HG03520 (cell line): ENCODE data around the gene TRPM2.

Experiments
- ATAC-seq: cut with Tn5 transposase; IDR thresholded peaks from one replicate; pipeline ENCODE4 v1.9.1; 2021; ENCODE audit warnings: mild to moderate bottlenecking, moderate library complexity; ENCODE audit not compliant: unreplicated experiment

TRPM2 gene

DNA sequence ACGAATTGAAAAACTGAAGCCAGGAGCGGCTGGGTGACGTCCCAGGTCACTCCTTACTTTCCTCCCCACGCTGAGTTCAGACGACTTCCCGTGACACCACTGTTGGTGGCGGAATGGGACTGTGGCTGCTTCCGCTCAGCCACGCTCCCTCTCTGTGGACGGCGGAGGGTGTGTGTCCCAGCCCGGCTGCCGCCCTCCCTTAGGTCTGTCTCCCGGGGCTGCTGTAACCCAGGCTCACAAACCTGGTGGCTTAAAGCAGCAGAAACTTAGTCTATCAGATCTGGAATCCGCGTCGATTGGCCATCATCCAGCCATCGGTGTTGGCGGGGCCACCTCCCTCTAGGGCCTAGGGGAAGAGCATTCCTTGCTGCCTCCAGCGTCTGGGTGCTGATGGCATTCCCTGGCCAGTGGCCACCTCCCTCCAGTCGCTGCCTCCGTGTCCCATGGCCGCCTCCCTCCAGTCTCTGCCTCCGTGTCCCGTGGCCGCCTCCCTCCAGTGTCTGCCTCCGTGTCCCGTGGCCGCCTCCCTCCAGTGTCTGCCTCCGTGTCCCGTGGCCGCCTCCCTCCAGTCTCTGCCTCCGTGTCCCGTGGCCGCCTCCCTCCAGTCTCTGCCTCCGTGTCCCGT is 17.5 kb downstream of the TRPM2 start:
- no peak for ATAC-seq

DNA sequence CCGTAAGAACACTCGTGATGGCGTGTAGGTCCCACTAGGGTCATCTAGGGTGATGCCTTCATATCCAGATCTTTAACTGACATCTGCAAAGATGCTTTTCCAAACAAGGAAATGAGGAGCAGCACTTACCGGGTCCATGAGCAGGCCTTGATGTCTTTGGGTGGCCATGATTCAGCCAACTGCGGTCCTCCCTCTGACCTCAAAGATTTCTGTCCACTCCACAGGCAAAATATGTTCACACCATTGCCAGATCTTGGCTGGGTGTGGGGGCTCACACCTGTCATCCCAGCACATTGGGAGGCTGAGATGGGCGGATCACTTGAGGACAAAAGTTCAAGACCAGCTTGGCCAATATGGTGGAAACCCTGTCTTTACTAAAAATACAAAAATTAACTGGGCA is 18.2 kb downstream of the TRPM2 start:
- ATAC-seq: no peak

DNA sequence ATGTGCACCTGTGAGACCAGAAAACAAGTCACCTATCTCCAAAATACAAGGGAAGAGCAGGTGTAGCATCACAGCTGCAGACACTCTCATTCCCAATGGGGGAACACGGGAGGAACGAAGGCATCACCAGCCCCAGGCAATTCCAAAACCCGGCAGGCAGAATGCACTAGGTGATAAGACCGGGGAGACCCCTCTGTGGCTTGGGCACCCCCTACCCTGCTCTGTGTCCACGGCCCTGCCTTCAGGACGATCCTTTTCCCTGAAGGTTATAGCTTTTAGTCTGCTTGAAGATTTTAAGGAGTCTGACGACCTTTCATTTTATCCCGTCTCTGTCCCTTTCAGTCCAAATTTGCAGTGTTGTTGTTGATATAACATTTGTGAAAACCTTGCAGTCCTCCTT is 19.2 kb downstream of the TRPM2 start:
- ATAC-seq: no peak

DNA sequence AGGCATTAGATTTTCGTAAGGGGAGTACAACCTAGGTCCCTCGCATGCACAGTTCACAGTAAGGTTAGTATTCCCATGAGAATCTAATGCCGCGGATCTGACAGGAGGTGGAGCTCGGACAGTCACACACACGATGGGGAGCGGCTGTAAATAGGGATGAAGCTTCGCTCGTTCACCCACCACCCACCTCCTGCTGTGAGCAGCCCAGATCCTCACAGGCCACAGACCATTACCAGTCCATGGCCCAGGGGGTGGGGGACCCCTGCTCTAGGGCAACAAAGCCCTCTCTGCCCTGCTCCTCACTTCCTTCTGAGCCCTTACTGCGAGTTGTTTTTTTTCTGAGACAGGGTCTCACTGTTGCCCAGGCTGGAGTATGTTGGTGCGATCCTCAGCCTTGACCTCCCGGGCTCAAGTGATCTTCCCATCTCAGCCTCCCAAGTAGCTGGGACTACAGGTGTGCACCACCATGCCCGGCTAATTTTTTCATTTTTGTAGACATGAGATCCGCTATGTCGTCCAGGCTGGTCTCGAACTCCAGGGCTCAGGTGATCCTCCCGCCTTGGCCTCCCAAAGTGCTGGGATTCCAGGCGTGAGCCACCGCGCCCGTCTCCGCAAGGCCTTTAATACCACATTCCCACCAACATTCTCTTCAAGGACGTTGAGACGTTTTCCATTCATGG is 21.3 kb downstream of the TRPM2 start:
- ATAC-seq: no peak

DNA sequence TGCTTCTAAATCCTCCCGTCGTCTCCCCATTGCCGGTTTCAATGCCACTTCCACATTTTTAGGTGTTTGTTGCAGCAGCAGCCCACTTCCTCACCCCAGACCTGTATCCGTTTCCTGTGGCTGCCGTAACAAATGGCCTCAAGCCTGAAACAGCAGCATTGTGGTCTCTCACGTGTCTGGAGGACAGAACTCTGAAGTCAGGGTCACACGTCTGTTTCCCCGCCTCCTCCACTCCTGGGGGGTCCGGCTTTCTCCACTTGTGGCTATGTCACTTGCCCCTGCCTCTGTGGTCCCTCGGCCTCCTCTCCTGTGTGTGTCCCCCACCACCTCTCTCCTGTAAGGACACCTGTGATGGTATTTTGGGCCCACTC is 21.8 kb downstream of the TRPM2 start:
- no peak for ATAC-seq

DNA sequence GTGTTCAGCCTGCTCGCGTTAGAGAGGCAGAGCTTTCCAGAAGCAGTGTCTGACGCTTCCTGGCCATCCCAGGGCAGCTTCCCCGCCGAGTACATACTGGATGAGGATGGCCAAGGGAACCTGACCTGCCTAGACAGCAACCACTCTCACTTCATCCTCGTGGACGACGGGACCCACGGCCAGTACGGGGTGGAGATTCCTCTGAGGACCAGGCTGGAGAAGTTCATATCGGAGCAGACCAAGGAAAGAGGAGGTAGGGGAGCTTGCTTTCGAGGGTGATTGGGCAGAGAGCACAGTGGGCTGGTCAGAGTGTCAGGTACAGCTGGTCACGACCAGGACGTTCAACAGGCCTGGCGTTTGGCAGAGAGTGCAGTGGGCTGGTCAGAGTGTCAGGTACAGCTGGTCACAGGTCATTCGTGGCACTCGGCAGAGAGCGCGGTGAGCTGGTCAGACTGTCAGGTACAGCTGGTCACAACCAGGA is 22.4 kb downstream of the TRPM2 start:
- ATAC-seq: no peak

DNA sequence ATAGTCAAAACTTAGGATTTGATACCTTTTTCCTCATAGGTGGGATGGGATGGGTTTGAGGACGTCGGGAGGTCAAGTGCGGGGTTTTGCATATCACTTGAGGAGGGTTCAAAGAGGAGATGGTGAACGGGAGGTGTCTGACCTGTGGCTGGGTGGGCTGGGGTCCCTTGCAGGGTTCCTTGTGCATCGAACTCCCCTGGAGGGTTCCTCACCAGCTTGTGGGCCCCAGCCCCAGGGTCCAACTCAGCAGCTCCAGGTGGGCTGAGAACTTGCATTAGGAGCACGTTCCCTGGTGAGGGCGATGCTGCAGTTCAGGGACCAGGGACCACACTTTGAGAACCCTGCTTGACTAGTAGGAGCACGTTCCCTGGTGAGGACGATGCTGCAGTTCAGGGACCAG is 23.2 kb downstream of the TRPM2 start:
- no peak for ATAC-seq

DNA sequence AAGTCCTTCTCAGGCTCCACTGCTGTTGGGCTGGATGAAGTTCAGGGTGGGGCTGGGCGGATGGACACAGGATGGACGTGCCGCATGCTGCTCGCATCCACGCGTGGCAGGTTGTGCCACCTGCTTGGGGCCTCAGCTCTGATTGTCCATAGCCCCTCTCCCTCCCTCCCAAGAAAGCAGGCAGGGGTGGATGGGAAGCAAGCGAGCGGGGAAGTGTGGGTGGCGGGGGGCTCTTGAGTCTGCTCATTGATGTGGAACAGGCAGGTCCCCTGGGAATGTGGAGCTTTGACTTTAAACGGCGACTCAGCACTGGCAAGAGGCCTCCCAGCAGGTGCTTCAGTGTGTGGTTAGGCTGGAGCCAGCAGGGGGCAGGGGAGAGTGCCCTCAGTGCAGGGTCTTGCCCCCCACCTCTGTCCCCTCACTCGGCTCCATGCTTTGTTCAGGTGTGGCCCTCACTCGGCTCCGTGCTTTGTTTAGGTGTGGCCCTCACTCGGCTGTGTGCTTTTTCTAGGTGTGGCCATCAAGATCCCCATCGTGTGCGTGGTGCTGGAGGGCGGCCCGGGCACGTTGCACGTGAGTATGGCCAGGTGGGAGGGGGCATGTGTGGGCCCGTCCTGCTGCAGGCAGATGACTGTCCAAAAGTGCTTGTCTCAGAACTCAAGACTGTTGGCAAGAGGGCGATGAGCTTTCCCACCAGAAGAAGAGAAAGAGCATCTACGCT is 23.9 kb downstream of the TRPM2 start:
- ATAC-seq: no peak

DNA sequence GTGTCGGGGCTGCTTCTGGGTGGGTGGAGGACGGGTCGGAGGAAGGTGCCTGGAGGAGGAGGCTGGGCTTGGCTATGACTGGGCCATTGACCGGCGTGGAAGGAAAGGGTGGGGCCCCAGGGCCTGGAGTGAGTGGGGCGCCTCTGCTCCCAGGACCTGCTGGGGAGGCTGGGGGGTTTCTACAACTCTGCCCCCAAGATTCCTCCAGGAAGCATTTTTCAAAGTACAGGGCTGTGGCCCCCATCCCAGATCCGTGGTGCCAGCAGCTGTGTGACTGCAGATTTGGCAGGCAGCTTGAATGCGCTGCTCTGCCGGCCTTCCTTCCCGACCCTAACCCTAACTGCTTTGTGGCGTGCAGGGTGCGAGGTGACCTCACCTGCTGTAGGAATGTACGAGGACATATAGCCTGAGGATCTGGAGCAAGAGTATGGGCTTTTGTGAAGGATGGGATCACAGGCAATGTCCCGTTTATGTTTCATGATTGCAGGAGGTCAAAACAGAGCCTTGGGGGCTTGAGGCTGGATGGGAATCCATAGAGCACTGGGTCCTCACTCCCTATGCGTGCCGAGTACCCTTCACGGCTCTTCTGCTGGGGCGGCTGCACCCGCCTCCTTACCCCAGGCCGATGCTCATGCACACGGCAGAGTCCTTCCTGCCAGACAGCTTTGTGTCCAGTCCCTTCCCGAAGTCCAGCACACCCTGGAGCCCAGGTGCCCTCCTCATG is 24.7 kb downstream of the TRPM2 start:
- no peak for ATAC-seq

DNA sequence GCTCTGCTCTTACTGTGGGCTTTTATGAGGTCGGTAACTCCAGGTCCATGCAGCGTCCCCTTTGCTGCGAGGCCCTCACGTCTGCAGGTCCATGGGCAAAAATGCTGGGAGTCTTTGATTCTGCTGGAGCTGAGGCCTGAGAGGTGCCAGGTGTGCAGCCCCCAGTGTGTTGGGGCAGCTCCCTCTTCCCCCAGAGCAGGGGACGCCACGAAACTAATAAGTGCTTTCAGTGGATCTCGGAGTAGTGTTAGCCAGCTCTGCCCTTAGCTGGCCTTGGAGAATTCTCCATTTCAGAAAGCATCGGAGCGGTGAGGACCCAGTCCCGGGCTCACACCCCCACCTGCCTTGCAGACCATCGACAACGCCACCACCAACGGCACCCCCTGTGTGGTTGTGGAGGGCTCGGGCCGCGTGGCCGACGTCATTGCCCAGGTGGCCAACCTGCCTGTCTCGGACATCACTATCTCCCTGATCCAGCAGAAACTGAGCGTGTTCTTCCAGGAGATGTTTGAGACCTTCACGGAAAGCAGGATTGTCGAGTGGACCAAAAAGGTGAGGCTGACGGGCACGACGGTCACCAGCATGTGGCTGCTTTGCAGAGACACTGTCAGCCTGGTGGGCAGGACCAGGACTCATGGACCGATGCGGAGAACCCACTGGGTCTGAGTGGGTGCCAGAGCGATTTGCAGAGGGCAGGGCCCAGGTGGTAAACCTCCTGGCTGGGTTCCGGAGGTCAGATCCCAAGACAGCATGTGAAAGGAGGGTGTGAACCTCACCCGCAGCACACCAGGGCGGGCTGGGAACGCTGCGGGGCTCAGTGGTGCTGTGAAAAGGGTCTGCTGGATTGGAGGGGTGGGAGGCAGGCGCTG is 25.5 kb downstream of the TRPM2 start:
- no peak for ATAC-seq

DNA sequence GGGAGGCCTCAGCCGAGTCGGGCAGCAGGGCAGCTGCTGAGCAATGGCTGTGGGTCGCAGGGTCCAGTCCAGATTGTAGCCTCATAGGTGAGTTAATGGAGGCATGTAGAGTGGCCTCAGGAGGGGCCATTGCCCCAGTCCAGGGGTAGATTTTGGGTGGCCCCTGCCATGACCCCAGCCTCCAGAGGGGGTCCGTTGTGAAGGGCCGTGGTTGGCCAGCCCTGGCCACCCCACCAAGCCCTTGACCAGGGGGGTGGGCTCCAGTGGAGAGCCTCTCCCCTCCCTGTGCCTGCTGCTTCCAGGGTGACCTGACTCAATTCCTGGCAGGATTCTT is 26.1 kb downstream of the TRPM2 start:
- ATAC-seq: no peak

DNA sequence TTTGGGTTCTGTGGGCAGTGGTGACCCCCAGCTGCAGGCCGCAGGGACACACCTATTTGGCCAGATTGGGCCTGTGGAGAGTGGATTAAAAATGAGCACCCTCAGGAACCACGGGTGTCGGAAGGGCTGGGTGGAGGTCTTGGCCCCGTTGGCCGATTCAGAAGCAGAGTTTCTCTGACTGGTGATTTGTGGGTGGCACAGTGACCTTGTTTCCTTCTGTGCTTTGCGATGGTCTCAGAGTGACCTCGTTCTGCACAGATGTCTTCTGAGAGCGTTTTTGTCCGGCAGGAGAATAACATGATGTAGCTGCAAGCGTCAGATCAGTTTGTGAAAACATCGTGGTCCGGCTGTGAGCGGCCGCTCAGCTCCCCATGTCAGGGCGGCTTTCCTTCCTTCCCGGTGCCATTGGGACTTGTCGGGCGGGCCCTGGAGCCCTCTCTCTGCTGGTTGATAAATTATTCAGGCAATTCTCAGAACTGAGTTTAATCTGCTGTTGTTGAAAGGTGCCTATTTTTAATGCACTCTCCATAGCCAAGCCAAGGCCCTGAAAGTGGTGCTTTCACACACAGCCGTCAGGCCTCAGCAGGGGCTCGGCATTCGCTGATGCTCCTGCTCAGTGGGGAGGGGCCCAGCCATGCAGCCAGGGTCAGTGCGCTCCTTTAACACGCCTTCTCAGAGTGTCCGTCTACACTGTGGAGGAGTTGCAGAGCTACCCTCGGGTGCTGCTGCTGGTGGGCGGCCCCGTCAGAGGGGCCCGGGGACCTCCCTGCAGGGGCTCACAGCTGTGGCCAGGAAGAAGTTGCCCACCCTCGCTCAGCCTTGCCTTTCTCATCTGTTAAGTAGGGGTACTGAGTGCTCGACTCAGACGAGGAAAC is 26.8 kb downstream of the TRPM2 start:
- ATAC-seq: no peak

DNA sequence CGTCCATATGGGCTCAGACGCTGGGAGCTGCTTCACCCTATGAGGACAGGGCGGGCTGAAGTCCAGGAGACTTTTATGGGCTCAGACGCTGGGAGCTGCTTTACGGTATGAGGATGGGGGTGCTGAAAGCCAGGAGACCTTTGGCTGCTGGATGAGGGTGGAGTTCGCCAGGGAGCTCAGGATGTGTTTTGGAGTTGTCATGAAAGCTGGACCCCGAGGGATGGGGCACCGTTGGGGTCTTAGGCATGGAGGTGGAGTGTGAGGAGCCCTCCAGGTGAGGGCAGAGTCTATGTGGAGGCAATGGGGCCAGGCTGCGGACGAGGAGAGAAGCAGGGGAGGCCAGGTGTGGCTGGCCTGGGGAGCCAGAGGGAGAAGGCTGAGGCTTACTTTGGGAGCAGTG is 27.5 kb downstream of the TRPM2 start:
- no peak for ATAC-seq

DNA sequence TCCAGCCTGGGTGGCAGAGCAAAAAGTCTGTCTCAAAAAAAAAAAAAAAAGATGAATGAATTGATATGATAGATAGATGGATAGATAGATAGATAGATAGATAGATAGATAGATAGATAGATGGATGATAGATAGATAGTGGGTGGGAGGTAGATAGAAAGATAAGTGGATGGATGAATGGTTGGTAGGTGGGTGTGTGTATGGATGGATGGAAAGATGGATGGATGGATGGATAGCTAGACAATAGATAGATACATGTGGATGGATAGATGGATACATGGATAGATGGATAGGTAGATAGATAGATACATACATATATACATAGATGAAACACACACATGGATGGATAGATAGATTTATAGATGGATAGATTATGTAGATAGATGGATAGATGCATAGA is 28.5 kb downstream of the TRPM2 start:
- ATAC-seq: no peak

DNA sequence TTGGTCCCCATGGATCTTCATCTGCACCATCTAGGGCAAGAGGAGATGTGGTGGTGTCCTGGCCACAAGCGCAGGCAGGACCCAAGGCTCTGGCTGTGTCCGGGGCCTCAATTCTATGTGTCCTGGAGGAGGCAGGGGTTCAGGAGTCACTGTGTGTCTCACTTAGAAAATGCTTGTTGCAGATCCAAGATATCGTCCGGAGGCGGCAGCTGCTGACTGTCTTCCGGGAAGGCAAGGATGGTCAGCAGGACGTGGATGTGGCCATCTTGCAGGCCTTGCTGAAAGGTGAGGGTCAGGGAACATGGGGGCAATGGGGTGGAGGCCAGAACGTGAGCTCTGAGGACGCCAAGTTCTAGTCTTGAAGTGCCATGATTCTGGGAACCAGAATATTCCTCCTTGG is 29.1 kb downstream of the TRPM2 start:
- no peak for ATAC-seq

DNA sequence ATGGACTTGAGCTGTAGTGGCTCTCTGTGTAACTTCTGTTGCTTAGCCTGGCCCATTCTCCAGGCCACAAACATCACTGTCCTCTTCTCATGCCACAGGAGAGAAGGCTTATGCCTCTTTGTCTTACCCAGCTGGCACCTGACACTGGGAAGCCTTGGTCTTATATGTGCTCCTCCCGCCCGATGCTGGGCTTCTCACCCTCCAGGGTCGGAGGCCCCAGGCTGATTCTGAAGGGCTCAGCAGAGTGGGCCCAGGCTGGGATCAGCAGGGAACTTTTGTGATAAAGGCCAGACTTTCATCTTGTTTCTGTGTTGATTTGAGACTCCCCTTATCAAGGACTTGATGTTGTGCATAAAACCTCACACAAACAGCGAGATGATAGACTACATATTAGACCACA is 29.8 kb downstream of the TRPM2 start:
- no peak for ATAC-seq

DNA sequence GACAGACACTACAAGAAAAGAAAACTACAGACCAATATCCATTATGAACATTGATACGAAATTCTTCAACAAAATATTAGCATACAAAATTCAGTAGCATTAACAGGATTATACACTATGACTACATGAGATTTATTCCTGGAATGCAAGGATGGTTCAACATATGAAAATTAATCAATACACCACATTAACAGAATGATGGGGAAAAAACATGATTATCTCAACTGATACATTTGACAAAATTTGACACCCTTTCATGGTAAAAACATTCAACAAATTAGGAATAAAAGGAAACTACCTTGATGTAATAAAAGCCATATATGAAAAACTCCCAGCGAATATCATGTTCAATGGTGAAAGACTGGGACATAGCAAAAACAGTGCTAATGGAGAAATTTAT is 31.5 kb downstream of the TRPM2 start:
- no peak for ATAC-seq

DNA sequence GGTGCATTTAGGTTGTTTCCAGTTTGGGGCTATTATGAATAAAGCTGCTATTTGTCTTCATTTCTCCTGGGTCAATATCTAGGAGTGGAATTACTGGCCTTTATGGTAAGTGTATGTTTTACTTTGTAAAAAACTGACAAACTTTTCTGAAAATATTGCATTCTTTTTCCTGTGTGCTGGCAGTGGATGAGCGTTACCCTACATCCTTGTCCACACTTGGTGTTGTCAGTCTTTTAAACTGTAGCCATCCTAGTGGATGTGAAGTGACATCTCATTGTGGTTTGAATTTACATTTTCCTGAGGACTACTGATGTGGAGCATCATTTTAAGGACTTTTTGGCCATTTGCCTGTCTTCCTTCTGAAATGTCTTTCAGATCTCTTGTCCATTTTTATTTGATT is 35.9 kb downstream of the TRPM2 start:
- no peak for ATAC-seq

DNA sequence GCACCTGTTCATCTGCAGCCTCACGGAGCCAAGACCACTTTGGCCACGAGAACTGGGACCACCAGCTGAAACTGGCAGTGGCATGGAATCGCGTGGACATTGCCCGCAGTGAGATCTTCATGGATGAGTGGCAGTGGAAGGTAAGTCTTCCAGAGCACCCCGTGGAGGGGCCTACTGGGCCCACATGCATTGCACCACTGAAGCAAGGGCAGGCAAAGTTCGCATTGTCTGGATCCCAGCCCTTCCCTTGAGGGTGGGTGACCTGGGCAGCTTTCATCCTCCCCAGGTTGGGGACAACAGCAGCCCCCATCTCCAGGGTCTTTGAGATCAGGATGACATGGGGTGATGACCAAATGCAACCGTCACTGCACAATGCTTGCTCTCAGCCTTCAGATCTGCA is 37.5 kb downstream of the TRPM2 start:
- ATAC-seq: no peak
